CD4-positive, alpha-beta T cell treated with Interferon alpha-2 for 1 hour (primary cell): Measurements from ENCODE around the gene HBA2.
"Not testable (repeated sequence)": the region's sequence is repeated elsewhere in the genome, so short reads cannot be mapped to it uniquely, and the experiment has no call there.

Source experiments
- DNase-seq, 2 donors: peaks; one replicate each; pipeline ENCODE4 v3.0.0-alpha.2; 2020 to 2022

The HBA2 gene

DNA sequence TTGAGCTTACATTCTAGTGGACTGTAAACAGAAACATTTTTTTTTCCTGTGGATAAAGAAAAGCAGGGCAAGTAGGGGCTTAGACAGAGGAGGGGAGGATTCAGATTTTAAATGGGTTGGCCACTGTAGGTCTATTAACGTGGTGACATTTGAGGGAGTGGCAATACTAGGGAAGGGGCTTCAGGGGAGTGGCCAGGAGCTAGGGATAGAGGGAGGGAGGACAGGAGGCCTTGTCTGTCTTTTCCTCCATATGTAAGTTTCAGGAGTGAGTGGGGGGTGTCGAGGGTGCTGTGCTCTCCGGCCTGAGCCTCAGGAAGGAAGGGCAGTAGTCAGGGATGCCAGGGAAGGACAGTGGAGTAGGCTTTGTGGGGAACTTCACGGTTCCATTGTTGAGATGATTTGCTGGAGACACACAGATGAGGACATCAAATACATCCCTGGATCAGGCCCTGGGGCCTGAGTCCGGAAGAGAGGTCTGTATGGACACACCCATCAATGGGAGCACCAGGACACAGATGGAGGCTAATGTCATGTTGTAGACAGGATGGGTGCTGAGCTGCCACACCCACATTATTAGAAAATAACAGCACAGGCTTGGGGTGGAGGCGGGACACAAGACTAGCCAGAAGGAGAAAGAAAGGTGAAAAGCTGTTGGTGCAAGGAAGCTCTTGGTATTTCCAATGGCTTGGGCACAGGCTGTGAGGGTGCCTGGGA lies 13.4 kb upstream of the HBA2 start:
- no peak for DNase-seq

GRCh38 chr16:160242-160641 lies 12.4 kb upstream of the HBA2 start:
- DNase-seq = not testable (repeated sequence)

DNA sequence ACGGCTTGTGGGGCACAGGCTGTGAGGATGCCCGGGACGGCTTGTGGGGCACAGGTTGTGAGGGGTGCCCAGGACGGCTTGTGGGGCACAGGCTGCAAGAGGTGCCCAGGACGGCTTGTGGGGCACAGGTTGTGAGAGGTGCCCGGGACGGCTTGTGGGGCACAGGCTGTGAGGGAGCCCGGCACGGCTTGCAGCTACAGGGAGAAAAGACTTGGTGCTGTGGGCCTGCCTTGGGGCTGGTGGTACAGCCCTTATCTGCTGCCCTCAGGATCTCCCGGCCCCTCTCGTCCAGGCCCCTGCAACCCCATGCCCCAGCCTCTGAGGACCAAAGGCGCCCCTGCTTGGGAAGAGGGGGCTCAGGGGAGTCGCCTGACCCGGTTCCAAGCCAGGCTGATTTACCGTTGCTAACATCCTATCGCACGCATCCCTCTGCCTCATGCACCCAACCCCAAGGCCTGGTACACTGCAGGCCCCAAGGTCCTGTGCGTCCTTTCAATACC lies 11.9 kb upstream of the HBA2 start:
- no peak for DNase-seq

DNA sequence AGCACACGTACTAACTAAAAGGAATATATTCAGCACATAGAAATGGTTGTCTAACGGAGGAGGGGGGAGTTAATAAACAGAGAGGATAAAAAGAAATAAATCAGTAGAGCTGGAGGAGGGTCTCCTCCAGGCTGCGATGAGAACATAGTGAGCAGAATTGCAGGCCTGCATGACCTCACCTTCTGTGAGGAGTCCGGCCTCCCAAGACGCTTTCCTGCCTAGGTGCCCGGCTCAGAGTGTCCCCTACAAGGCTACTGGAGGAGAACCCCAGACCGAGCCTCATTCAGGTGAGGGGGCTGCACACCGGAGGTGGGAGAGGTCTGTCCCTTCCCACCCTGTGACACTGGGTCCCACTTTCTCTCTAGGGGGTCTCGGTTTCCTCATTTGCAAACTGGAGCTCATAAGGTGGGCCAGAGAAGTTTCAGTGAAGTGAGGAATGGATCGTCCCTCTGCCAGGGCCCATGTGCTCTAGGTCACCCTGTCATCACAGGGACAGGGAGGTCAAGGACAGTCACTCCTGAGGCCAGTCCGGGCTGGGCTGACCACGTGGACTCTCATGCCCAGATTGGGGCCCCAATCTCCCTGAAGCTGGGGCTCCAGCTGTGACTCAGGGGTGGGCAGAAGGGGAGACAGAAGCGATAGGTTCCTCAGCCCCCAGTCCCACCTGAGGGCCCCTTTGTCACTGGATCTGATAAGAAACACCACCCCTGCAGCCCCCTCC lies 10.2 kb upstream of the HBA2 start:
- no peak for DNase-seq

GRCh38 chr16:163139-163538 lies 9.5 kb upstream of the HBA2 start:
- DNase-seq = not testable (repeated sequence)

DNA sequence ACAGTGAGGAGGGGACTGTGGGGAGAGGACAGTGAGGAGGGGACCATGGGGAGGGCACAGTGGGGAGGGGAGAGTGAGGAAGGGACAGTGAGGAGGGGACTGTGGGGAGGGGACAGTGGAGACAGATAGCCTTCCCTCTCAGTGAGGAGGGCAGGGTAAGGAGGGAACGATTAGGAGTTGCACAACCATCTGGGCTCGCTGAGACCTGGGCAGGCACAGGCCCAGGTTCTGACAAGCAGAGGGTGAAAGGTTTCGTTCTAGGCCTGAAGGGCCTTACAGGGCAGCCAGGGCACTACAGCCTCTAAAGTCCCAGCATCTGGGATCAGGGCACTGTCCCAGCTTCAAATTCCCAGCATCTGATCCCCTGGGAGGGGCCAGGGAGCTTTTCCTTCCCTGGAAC lies 9.0 kb upstream of the HBA2 start:
- DNase-seq = not testable (repeated sequence)

GRCh38 chr16:164134-164823 lies 8.4 kb upstream of the HBA2 start:
- DNase-seq = not testable (repeated sequence)

DNA sequence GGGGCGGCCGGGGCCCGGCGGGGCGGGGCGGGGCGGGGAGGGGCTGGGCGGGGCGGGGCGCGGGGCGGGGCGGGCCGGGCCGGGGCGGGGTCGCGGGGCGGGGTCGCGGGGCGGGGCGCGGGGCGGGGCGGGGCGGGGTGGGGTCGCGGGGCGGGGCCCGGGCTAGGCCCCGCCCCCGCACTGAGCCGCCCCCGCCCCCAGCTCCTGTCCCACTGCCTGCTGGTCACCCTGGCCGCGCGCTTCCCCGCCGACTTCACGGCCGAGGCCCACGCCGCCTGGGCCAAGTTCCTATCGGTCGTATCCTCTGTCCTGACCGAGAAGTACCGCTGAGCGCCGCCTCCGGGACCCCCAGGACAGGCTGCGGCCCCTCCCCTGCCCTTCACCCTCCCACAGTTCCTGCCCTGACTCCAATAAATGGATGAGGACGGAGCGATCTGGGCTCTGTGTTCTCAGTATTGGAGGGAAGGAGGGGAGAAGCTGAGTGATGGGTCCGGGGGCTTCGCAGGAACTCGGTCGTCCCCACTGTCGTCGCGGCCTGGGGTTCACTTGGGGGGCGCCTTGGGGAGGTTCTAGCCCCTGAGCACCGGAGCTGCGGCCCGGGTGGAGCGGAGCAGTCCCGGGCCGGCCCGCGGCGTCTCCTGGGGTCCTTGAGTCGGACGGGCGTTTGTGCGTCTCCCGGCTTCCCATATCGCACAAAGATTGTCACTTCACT lies 7.7 kb upstream of the HBA2 start:
- DNase-seq = no peak

DNA sequence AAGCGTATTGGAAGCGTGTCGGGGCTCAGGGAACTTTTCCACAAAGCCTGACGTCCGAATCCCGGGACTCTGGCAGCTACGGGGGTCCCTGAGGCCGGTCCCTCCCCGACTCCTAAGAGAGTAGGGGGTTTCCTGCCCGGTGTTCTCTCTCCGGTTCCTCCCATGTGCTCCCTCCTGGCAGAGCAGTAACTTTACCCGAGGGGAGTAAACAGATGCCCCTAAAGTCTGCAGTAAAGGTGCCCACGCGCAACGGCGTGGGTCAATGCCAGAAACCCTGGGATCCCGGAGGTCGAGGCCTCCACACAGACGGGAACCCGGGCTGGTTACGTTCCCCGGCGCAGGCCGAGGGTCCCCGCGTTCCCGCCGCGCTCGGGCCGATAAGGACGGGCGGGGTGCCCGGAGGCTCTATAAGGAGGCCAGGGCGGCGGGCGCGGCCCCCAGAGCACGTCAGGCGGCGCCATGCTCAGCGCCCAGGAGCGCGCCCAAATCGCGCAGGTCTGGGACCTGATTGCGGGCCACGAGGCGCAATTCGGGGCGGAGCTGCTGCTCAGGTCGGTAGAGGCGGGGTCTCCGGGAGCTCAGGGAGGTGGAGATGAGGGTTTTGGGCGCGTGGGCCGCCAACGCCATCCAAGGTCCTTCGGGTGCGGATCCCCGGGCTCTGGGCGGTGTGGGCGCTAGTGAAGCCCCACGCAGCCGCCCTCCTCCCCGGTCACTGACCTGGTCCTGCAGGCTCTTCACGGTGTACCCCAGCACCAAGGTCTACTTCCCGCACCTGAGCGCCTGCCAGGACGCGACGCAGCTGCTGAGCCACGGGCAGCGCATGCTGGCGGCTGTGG lies 6.9 kb upstream of the HBA2 start, which contains the start of gene HBM:
Gene HBM (plus strand): TSS at position 440 of the 836 bp plus-strand sequence. CDS start 20 bp downstream, at position 460.
- no peak for DNase-seq

- no peak for DNase-seq
Measured at GRCh38 chr16:166375-167121, 6.1 kb upstream of the HBA2 start.

DNA sequence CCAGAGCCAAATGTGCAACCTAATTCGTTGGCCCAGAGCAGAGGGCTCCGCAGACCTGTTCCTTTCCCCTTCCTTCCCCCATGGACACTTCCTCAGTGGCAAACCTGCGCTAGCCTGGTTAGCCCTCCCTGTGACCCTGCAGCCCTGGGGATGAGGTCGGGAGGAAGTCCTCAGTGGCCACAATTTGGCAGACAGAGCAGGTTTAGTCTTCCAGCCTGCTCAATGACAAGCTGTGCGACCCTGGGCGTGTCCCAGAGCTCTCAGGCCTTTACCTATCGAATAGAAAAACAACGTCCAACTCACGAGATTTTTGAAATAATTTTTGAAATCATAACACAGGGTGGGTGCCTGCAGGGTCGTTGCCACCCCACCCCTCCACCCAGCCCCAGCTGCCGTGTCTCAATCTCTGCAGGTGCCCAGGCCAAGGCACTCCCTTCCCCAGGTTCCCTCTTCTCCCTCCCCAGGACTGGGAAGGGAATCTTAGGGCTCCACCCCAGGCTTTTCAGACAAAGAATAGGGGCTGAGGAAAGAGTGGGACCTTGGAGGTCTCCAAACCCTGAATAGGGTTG lies 5.5 kb upstream of the HBA2 start:
- DNase-seq = no peak

DNA sequence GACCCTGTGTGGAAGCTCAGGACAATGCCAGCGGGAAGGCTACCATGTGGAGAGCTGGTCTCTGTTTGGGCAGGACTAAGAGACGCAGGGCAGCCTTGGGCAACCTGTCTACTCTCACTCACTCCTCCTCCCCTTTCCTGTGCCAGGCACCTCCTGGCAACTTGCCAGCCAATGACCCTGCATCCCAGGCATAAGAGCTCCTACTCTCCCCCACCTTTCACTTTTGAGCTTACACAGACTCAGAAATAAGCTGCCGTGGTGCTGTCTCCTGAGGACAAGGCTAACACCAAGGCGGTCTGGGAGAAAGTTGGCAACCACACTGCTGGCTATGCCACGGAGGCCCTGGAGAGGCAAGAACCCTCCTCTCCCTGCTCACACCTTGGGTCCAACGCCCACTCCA lies 4.3 kb upstream of the HBA2 start:
- DNase-seq = no peak

GRCh38 chr16:169014-169413 lies 3.7 kb upstream of the HBA2 start:
- no peak for DNase-seq

GRCh38 chr16:170088-170507 lies 2.6 kb upstream of the HBA2 start:
- not testable (repeated sequence) for DNase-seq

DNA sequence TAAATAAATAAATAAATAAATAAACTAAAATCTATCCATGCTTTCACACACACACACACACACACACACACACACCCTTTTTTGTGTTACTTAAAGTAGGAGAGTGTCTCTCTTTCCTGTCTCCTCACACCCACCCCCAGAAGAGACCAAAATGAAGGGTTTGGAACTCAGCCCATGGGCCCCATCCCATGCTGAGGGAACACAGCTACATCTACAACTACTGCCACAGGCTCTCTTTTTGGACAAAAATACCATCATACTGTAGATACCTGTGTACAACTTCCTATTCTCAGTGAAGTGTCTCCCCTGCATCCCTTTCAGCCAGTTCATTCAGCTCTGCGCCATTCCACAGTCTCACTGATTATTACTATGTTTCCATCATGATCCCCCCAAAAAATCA lies 1.9 kb upstream of the HBA2 start:
- no peak for DNase-seq

DNA sequence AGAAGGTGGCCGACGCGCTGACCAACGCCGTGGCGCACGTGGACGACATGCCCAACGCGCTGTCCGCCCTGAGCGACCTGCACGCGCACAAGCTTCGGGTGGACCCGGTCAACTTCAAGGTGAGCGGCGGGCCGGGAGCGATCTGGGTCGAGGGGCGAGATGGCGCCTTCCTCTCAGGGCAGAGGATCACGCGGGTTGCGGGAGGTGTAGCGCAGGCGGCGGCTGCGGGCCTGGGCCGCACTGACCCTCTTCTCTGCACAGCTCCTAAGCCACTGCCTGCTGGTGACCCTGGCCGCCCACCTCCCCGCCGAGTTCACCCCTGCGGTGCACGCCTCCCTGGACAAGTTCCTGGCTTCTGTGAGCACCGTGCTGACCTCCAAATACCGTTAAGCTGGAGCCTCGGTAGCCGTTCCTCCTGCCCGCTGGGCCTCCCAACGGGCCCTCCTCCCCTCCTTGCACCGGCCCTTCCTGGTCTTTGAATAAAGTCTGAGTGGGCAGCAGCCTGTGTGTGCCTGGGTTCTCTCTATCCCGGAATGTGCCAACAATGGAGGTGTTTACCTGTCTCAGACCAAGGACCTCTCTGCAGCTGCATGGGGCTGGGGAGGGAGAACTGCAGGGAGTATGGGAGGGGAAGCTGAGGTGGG lies 657 bp downstream of the HBA2 start:
- not testable (repeated sequence) for DNase-seq

DNA sequence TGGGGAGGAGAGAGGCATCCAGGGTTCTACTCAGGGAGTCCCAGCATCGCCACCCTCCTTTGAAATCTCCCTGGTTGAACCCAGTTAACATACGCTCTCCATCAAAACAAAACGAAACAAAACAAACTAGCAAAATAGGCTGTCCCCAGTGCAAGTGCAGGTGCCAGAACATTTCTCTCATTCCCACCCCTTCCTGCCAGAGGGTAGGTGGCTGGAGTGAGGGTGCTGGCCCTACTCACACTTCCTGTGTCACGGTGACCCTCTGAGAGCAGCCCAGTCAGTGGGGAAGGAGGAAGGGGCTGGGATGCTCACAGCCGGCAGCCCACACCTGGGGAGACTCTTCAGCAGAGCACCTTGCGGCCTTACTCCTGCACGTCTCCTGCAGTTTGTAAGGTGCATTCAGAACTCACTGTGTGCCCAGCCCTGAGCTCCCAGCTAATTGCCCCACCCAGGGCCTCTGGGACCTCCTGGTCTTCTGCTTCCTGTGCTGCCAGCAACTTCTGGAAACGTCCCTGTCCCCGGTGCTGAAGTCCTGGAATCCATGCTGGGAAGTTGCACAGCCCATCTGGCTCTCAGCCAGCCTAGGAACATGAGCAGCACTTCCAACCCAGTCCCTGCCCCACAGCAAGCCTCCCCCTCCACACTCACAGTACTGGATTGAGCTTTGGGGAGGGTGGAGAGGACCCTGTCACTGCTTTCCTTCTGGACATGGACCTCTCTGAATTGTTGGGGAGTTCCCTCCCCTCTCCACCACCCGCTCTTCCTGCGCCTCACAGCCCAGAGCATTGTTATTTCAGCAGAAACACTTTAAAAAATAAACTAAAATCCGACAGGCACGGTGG lies 1.5 kb downstream of the HBA2 start:
- DNase-seq = not testable (repeated sequence)

DNA sequence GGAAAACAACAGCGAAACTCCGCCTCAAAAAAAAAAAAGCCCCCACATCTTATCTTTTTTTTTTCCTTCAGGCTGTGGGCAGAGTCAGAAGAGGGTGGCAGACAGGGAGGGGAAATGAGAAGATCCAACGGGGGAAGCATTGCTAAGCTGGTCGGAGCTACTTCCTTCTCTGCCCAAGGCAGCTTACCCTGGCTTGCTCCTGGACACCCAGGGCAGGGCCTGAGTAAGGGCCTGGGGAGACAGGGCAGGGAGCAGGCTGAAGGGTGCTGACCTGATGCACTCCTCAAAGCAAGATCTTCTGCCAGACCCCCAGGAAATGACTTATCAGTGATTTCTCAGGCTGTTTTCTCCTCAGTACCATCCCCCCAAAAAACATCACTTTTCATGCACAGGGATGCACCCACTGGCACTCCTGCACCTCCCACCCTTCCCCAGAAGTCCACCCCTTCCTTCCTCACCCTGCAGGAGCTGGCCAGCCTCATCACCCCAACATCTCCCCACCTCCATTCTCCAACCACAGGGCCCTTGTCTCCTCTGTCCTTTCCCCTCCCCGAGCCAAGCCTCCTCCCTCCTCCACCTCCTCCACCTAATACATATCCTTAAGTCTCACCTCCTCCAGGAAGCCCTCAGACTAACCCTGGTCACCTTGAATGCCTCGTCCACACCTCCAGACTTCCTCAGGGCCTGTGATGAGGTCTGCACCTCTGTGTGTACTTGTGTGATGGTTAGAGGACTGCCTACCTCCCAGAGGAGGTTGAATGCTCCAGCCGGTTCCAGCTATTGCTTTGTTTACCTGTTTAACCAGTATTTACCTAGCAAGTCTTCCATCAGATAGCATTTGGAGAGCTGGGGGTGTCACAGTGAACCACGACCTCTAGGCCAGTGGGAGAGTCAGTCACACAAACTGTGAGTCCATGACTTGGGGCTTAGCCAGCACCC lies 2.6 kb downstream of the HBA2 start:
- DNase-seq = no peak
